GM10248 (cell line): Measurements from ENCODE around the gene SORCS3.

Experiments used
- CTCF ChIA-PET: fragments of 300-600 bp; sonication (Branson Sonifier 250); formaldehyde crosslinking; extraction: SDS; loops from one replicate; lab custom pipeline; 2021; ENCODE audit warnings: antibody characterized with exemption; lab: Yijun Ruan, JAX
- POLR2A ChIA-PET: fragments of 350-650 bp; sonication (Branson Sonifier 250); formaldehyde crosslinking; extraction: SDS; loops from one replicate; lab custom pipeline; 2020; ENCODE audit warnings: antibody characterized with exemption; lab: Yijun Ruan, JAX
- DNase-seq: peaks from one replicate; pipeline ENCODE4 v3.0.0; 2012; ENCODE audit errors: extremely low spot score
- TF ChIP-seq, protein P1 (sequence below): IDR thresholded peaks from 2 replicates; pipeline ENCODE4 v1.5.1; 2012; ENCODE audit warnings: mild to moderate bottlenecking, low read depth; ENCODE audit errors: extremely low read depth, missing control alignments, control extremely low read depth

The SORCS3 gene

DNA sequence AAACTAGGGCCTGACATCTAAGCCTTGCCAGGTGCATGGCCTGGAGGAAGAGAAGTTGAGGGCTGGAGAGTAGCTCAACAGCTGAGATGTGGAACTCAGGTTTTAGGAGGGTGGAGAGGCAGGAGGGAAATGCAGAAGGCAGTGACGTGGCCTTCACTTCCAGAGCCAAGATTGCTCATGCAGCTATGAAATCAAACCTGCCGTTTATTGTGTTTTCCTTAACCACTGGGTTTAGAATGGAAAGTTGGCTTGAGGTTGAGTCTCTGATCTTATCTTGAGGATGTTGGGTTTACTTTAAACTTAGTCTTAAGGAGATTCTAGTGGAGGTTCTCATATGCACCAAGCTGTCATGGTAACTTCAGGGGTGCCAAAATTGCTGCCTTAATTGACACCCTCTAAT, 178.6 kb downstream of the SORCS3 start:
- CTCF ChIA-PET: no interaction called here
- DNase-seq: no peak
- POLR2A ChIA-PET: no interaction called here
- TF ChIP-seq, protein P1, sequence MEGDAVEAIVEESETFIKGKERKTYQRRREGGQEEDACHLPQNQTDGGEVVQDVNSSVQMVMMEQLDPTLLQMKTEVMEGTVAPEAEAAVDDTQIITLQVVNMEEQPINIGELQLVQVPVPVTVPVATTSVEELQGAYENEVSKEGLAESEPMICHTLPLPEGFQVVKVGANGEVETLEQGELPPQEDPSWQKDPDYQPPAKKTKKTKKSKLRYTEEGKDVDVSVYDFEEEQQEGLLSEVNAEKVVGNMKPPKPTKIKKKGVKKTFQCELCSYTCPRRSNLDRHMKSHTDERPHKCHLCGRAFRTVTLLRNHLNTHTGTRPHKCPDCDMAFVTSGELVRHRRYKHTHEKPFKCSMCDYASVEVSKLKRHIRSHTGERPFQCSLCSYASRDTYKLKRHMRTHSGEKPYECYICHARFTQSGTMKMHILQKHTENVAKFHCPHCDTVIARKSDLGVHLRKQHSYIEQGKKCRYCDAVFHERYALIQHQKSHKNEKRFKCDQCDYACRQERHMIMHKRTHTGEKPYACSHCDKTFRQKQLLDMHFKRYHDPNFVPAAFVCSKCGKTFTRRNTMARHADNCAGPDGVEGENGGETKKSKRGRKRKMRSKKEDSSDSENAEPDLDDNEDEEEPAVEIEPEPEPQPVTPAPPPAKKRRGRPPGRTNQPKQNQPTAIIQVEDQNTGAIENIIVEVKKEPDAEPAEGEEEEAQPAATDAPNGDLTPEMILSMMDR: no peak

DNA sequence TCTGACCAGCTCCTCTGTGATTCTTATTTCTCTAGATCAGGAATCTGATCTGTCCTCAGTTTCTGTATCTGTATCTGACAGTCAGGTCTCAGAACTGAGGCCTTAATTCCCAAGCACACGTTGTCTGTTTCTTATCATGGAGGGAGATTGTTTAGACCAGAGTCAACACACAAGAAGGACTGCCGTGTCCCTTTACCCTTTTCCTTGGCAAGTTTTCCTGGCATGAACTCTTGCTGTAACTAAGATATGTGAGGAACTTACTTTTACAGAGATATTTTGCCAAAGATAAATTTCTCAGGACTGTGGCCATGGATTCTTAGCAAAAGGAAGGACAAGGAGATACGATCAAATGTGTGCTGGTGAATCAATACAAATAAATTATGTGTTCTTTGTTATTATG, 181.0 kb downstream of the SORCS3 start:
- ChIA-PET CTCF (no interaction called here), POLR2A (no interaction called here)
- TF ChIP-seq, protein P1: no peak
- DNase-seq: no peak

DNA sequence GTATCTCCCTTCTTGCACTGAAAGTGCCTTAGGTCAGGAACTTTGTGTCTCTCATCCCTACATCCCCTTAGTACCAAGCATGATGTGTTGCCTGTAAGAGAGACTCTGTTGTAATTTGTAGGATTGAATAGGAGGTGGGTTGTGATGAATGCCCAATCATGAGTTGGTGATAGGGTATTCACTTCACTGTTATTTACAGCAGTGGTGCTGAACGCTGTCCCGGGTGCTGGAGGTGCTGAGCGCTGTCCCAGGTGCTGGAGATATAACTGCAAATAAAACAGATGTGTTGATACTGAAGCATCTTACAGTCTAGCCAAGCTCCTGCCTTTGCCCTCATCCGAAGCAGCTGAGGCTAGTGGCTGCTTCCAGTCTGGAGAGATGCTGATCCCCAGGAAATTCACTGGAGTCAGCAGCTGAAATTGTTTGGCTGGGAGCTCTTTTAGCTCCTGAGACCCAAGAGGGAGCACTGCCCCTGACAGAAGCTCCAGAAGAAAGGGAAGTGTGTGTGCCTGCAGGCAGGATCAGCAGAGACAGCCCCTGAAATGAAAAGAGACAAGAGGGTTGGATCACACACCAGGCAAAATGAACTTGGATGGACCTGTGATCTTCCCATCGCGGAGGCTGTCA, 183.4 kb downstream of the SORCS3 start:
- TF ChIP-seq, protein P1: no peak
- DNase-seq: peak; percentile 10
- CTCF ChIA-PET: no interaction called here
- POLR2A ChIA-PET: no interaction called here

DNA sequence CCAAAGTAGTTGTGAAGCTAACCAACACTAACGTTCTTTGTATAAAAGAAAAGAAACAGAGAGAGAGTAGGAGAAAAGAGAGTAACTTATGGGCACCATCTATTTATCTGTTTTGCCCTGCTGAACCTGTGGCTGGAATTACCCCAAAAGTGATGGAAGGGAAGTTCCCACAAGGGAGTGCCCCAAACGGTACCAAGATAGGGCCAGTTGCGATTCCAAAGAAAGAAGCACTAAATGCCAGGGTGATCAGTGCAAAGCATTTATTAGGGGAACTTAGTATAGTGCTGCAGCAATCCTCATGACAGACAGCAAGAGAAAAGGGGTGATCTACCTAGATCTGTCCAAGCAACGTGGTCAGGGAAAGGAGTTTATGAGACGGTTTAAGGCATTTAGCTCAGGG, 190.2 kb downstream of the SORCS3 start:
- DNase-seq: no peak
- ChIA-PET POLR2A (no interaction called here), CTCF (no interaction called here)
- TF ChIP-seq, protein P1: no peak

DNA sequence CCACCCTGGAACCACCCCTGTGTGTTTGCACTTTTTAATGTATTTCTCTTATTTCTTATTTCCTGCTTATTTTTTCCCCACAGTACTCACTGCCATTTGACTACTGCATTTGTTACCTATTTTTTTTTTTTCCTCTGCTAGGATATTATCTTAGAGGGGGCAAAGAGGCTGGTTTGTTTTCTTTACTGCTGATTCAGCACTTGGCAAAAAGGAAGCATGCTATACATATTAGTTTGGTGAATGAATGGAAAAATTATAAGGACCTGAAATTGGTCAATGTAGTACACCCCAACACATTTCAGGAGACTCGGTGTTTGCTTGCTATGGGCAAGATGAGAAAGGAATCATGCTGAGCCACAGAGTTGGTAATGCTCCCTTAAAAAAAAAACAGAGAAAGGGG, 193.5 kb downstream of the SORCS3 start:
- CTCF ChIA-PET: no interaction called here
- DNase-seq: no peak

DNA sequence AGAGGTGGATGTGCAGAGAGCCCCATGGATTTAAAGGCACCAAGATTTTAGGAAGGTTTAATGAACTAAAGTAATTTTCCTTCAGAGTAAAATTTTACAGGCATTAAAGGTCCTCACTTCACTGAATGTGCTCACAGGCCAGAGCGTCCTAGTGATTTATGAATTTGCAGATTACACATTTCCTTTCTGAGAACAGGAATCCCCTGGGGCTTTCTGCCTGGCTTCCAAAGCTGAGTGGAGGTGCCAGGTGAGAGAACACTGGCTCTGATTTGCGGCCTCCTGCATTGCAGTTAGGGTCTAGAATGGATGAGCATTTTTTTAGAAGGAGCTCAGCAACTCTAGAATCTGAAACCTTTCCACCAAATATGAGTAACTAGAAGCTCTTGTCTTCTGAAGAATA, 194.3 kb downstream of the SORCS3 start:
- ChIA-PET CTCF (interaction anchor here (1.4 kb wide), 1 partner anchor 26 kb away, joined by 3 read pairs; no protein-coding TSS in a partner anchor), POLR2A (no interaction called here)
- TF ChIP-seq, protein P1: no peak
- no peak for DNase-seq

More for the DNA sequence above, 193.5 kb downstream of the SORCS3 start:
- TF ChIP-seq, protein P1: no peak
- POLR2A ChIA-PET: no interaction called here
